Endothelial cell of umbilical vein (primary cell): Measurements from ENCODE around the gene NLRP13. TPM values are rescaled to one million over a fixed set of nuclear protein-coding genes. Genes with fewer than 3 reads are reported as not detected.

ENCODE experiments used
- BruUV-seq: library from RNA; stranded (reverse); fragments of 400-500 nt; replicated peaks from 2 replicates; lab custom pipeline; 2021; lab: Mats Ljungman, UMichigan
- CTCF ChIA-PET: fragments of 300-600, 350-600 bp; sonication (Branson Sonifier 250); formaldehyde crosslinking; loops from one replicate; lab custom pipeline; 2021; ENCODE audit warnings: antibody characterized with exemption, inconsistent platforms; lab: Charles Lee
- POLR2A ChIA-PET: fragments of 300-600, 350-600 bp; sonication (Branson Sonifier 250); formaldehyde crosslinking; loops from one replicate; lab custom pipeline; 2021; ENCODE audit warnings: antibody characterized with exemption, inconsistent platforms; lab: Charles Lee
- DNase-seq: peaks from one replicate; pipeline ENCODE4 v3.0.0-alpha.2; 2011; ENCODE audit warnings: low read depth, low spot score
- FAIRE-seq: peaks from 2 replicates; lab custom pipeline; 2011; peaks lifted over from hg19 to GRCh38; lab: Jason Lieb, UNC
- H2AFZ ChIP-seq: 2 replicates; pipeline ENCODE4 v1.6.0; 2012; ENCODE audit warnings: low read depth, low read length, control low read depth, inconsistent platforms
- H3K27ac ChIP-seq: 2 replicates; pipeline ENCODE4 v1.5.1; 2011; ENCODE audit warnings: low read depth, mild to moderate bottlenecking, control low read depth, low read length, moderate library complexity; ENCODE audit not compliant: insufficient read depth
- H3K27me3 ChIP-seq, 2 experiments: 2 replicates each; pipeline versions ENCODE4 v1.6.0 to v1.6.1; 2011; ENCODE audit warnings: low read length in 2 of 2, mixed read lengths in 1 of 2; ENCODE audit not compliant: control insufficient read depth in 2 of 2, insufficient read depth in 2 of 2
- H3K36me3 ChIP-seq, 2 experiments: 2 replicates in 1 of 2; 3 replicates in 1 of 2; pipeline ENCODE4 v1.5.1; 2011; ENCODE audit warnings: low read length in 2 of 2, mild to moderate bottlenecking in 1 of 2, moderate library complexity in 1 of 2; ENCODE audit not compliant: control insufficient read depth in 2 of 2, insufficient read depth in 2 of 2; ENCODE audit errors: extremely low read depth in 1 of 2
- H3K4me1 ChIP-seq: 3 replicates; pipeline ENCODE4 v1.5.1; 2011; ENCODE audit warnings: mild to moderate bottlenecking, low read length; ENCODE audit not compliant: control insufficient read depth, insufficient read depth; ENCODE audit errors: extremely low read depth
- H3K4me2 ChIP-seq: 2 replicates; pipeline ENCODE4 v1.6.1; 2011; ENCODE audit warnings: low read length, control low read depth, mixed read lengths; ENCODE audit not compliant: insufficient read depth
- H3K4me3 ChIP-seq, 3 experiments: fragments of 200-600 bp in 1 of 3; sonication (generic), shearing (Covaris generic) in 1 of 3; replicated peaks in 1 of 3; 2 replicates each; pipeline ENCODE4 v1.5.1; 2011 to 2016; ENCODE audit warnings: control low read depth in 3 of 3, low read length in 3 of 3, mild to moderate bottlenecking in 2 of 3, inconsistent platforms in 1 of 3, low read depth in 1 of 3, moderate library complexity in 1 of 3; ENCODE audit not compliant: insufficient read depth in 1 of 3
- H3K79me2 ChIP-seq: 2 replicates; pipeline ENCODE4 v1.6.0; 2012; ENCODE audit warnings: low read length, inconsistent platforms; ENCODE audit not compliant: control insufficient read depth, insufficient read depth
- H3K9ac ChIP-seq: replicated peaks from 2 replicates; pipeline ENCODE3; 2011; ENCODE audit warnings: low read length, control low read depth; ENCODE audit not compliant: insufficient read depth; ENCODE audit errors: extremely low read depth
- H3K9me1 ChIP-seq: replicated peaks from 3 replicates; pipeline ENCODE4 v1.6.0; 2011; ENCODE audit warnings: mild to moderate bottlenecking, low read length; ENCODE audit not compliant: control insufficient read depth, insufficient read depth; ENCODE audit errors: extremely low read depth
- H3K9me3 ChIP-seq: replicated peaks from 2 replicates; pipeline ENCODE4 v1.5.1; 2012; ENCODE audit warnings: low read length, inconsistent platforms; ENCODE audit not compliant: control insufficient read depth, insufficient read depth
- H4K20me1 ChIP-seq: replicated peaks from 2 replicates; pipeline ENCODE3; 2011; ENCODE audit warnings: mild to moderate bottlenecking, low read length; ENCODE audit not compliant: control insufficient read depth, insufficient read depth; ENCODE audit errors: extremely low read depth
- CTCF ChIP-seq, 2 donors: IDR thresholded peaks; 1 replicate in 1 of 2; 2 replicates in 1 of 2; pipeline ENCODE4 v1.5.1; 2011; ENCODE audit warnings: low read length in 2 of 2, mild to moderate bottlenecking in 2 of 2, moderate library complexity in 2 of 2, control low read depth in 1 of 2, inconsistent platforms in 1 of 2, low read depth in 1 of 2; ENCODE audit not compliant: insufficient read depth in 1 of 2; ENCODE audit errors: extremely low read depth in 1 of 2
- EZH2 ChIP-seq: IDR thresholded peaks from 2 replicates; pipeline ENCODE4 v1.6.1; 2012; ENCODE audit warnings: borderline replicate concordance, low read depth, mild to moderate bottlenecking, moderate library complexity, low read length, inconsistent platforms; ENCODE audit not compliant: severe bottlenecking
- FOS ChIP-seq: IDR thresholded peaks from 2 replicates; pipeline ENCODE4 v1.6.1; 2011; ENCODE audit warnings: mild to moderate bottlenecking, low read length, moderate library complexity, borderline replicate concordance; ENCODE audit not compliant: insufficient read depth
- GATA2 ChIP-seq: IDR thresholded peaks from 2 replicates; pipeline ENCODE4 v1.7.0; 2011; ENCODE audit warnings: low read depth, mild to moderate bottlenecking, moderate library complexity, mixed read lengths, low read length; ENCODE audit not compliant: insufficient read length, insufficient read depth
- JUN ChIP-seq: IDR thresholded peaks from 2 replicates; pipeline ENCODE4 v1.6.1; 2011; ENCODE audit warnings: borderline replicate concordance, low read depth; ENCODE audit not compliant: insufficient read length, insufficient read depth
- MAX ChIP-seq: IDR thresholded peaks from 2 replicates; pipeline ENCODE4 v1.6.1; 2011; ENCODE audit not compliant: insufficient read depth, insufficient read length
- MYC ChIP-seq: IDR thresholded peaks from one replicate; pipeline ENCODE4 v1.6.1; 2011; ENCODE audit warnings: mild to moderate bottlenecking, low read depth, low read length
- POLR2A ChIP-seq: IDR thresholded peaks from 2 replicates; pipeline ENCODE4 v1.6.1; 2012; ENCODE audit warnings: low read depth, mild to moderate bottlenecking, control low read depth, low read length
- POLR2AphosphoS5 ChIP-seq: IDR thresholded peaks from 2 replicates; pipeline ENCODE4 v1.6.1; 2012; ENCODE audit warnings: low read depth, mild to moderate bottlenecking, control low read depth, low read length, moderate library complexity; ENCODE audit not compliant: insufficient read depth
- dilution Hi-C: fragments of 300-500 bp; cut with MboI; formaldehyde crosslinking; loops from one replicate; pipeline ENCODE4 v1.15.0; 2019; ENCODE audit warnings: low sequenced_read_pairs; ENCODE audit not compliant: extremely low pct_ligation_motif_present
- intact Hi-C: fragments of 100-400 bp; cut with micrococcal nuclease; formaldehyde crosslinking; loops from one replicate; pipeline ENCODE4 v1.10.0; 2022
- polyA plus RNA-seq, 4 experiments: library from polyadenylated mRNA; depleted of rRNA in 3 of 4; stranded (reverse) in 3 of 4; unstranded in 1 of 4; fragments of >200 nt; gene quantifications; 2 replicates each; pipeline versions ENCODE4 v1.2.1 to v1.2.3, GENCODE V29; 2011 to 2012; ENCODE audit warnings: missing spikeins in 1 of 4
- total RNA-seq: library from RNA; stranded (reverse); gene quantifications from 2 replicates; pipeline ENCODE4 v1.2.3, GENCODE V29; 2021

NLRP13 gene
- total and polyA plus RNA-seq, 2 donors (not counting 3 experiments of a cell fraction or from before 2014, with no cell fraction given), result not detected

- Histone ChIP-seq H3K4me1 (no peaks in the 10 kb centered on the region), H3K36me3 (no peaks in the 10 kb centered on the region), H3K4me2 (no peak overlapping the region), H3K4me3 (no peak overlapping the region), H3K9me1 (no peaks in the 10 kb centered on the region), H4K20me1 (no peaks in the 10 kb centered on the region), H3K27me3 (no peaks in the 10 kb centered on the region), H3K27ac (no peak overlapping the region), H3K9me3 (peaks cover 4% of the 10 kb centered on the region), H3K79me2 (no peaks in the 10 kb centered on the region), H3K9ac (no peak overlapping the region), H2AFZ (no peak overlapping the region)
- DNase-seq (no peak), FAIRE-seq (no peak)
- POLR2A ChIA-PET, result no interaction called here
- dilution Hi-C loops, result no loop called here
- CTCF ChIA-PET, result no interaction called here
- BruUV-seq, result no TSS peak
- intact Hi-C loops, result no loop called here
- TF ChIP-seq JUN (no peak), POLR2AphosphoS5 (no peak), MYC (no peak), GATA2 (no peak), CTCF (IDR thresholded peaks at IDR 0.05; ENCODE audit: extremely low read depth in 1 of 2, insufficient read depth in 1 of 2, low read depth in 1 of 2, low read length in 2 of 2) (no peak), MAX (no peak), EZH2 (no peak), POLR2A (no peak), FOS (no peak)
Measured at GRCh38 chr19:55909801-55910200, 22.3 kb downstream of the NLRP13 start.
